Measurements from ENCODE around the gene SHISA9.

Gene SHISA9

GRCh38 chr16:12898551-12898950, 2.8 kb upstream of the SHISA9 start:
- Histone ChIP-seq H3K9me3 (ENCODE audit: control insufficient read depth in 2 of 2, low read length in 2 of 2) (no peaks in the 10 kb centered on the region), H3K27ac (ENCODE audit: low read depth in 2 of 2, low read length in 2 of 2) (no peak overlapping the region), H3K36me3 (ENCODE audit: control insufficient read depth in 2 of 2, insufficient read depth in 2 of 2, low read length in 2 of 2) (no peaks in the 10 kb centered on the region), H3K9ac (ENCODE audit: low read depth in 1 of 2, low read length in 2 of 2) (no peak overlapping the region), H3K4me1 (ENCODE audit: control insufficient read depth in 2 of 2, insufficient read depth in 2 of 2, low read length in 2 of 2) (no peaks in the 10 kb centered on the region), H3K27me3 (ENCODE audit: control insufficient read depth in 2 of 2, insufficient read depth in 2 of 2, low read length in 2 of 2) (peaks cover 11 to 12% of the 10 kb centered on the region in 2 donors), H3K4me3 (ENCODE audit: low read length in 2 of 2) (no peak overlapping the region)

GRCh38 chr16:12899529-12900143, 1.8 kb upstream of the SHISA9 start:
- Histone ChIP-seq H3K9me3 (ENCODE audit: control insufficient read depth in 2 of 2, low read length in 2 of 2) (no peaks in the 10 kb centered on the region), H3K36me3 (ENCODE audit: control insufficient read depth in 2 of 2, insufficient read depth in 2 of 2, low read length in 2 of 2) (no peaks in the 10 kb centered on the region), H3K27me3 (ENCODE audit: control insufficient read depth in 2 of 2, insufficient read depth in 2 of 2, low read length in 2 of 2) (peaks cover 11 to 14% of the 10 kb centered on the region in 2 donors)

GRCh38 chr16:12900156-12900555, 1.2 kb upstream of the SHISA9 start:
- peaks cover 11 to 18% of the 10 kb centered on the region in 2 donors for H3K27me3 ChIP-seq (ENCODE audit: control insufficient read depth in 2 of 2, insufficient read depth in 2 of 2, low read length in 2 of 2)
- no peak overlapping the region for H3K27ac ChIP-seq (ENCODE audit: low read depth in 2 of 2, low read length in 2 of 2)
- no peak overlapping the region for H3K4me3 ChIP-seq (ENCODE audit: low read length in 2 of 2)

More at GRCh38 chr16:12899529-12900143, 1.8 kb upstream of the SHISA9 start:
- Histone ChIP-seq H3K27ac (ENCODE audit: low read depth in 2 of 2, low read length in 2 of 2) (no peak overlapping the region), H3K4me1 (ENCODE audit: control insufficient read depth in 2 of 2, insufficient read depth in 2 of 2, low read length in 2 of 2) (no peaks in the 10 kb centered on the region), H3K9ac (ENCODE audit: low read depth in 1 of 2, low read length in 2 of 2) (no peak overlapping the region), H3K4me3 (ENCODE audit: low read length in 2 of 2) (no peak overlapping the region)

GRCh38 chr16:12900599-12901203, 697 bp upstream of the SHISA9 start:
- Histone ChIP-seq H3K27me3 (ENCODE audit: control insufficient read depth in 2 of 2, insufficient read depth in 2 of 2, low read length in 2 of 2) (peaks cover 11 to 19% of the 10 kb centered on the region in 2 donors), H3K9ac (ENCODE audit: low read depth in 1 of 2, low read length in 2 of 2) (no peak overlapping the region), H3K4me3 (ENCODE audit: low read length in 2 of 2) (no peak overlapping the region)

More at GRCh38 chr16:12900156-12900555, 1.2 kb upstream of the SHISA9 start:
- no peaks in the 10 kb centered on the region for H3K36me3 ChIP-seq (ENCODE audit: control insufficient read depth in 2 of 2, insufficient read depth in 2 of 2, low read length in 2 of 2)
- no peaks in the 10 kb centered on the region for H3K9me3 ChIP-seq (ENCODE audit: control insufficient read depth in 2 of 2, low read length in 2 of 2)
- H3K9ac ChIP-seq (ENCODE audit: low read depth in 1 of 2, low read length in 2 of 2), result no peak overlapping the region
- H3K4me1 ChIP-seq (ENCODE audit: control insufficient read depth in 2 of 2, insufficient read depth in 2 of 2, low read length in 2 of 2), result no peaks in the 10 kb centered on the region

GRCh38 chr16:12901204-12901596, 198 bp upstream of the SHISA9 start:
- no peak overlapping the region for H3K9ac ChIP-seq (ENCODE audit: low read depth in 1 of 2, low read length in 2 of 2)
- peaks cover 11 to 19% of the 10 kb centered on the region in 2 donors for H3K27me3 ChIP-seq (ENCODE audit: control insufficient read depth in 2 of 2, insufficient read depth in 2 of 2, low read length in 2 of 2)
- H3K36me3 ChIP-seq (ENCODE audit: control insufficient read depth in 2 of 2, insufficient read depth in 2 of 2, low read length in 2 of 2), result no peaks in the 10 kb centered on the region
- H3K27ac ChIP-seq (ENCODE audit: low read depth in 2 of 2, low read length in 2 of 2), result no peak overlapping the region
- H3K9me3 ChIP-seq (ENCODE audit: control insufficient read depth in 2 of 2, low read length in 2 of 2), result no peaks in the 10 kb centered on the region
- H3K4me3 ChIP-seq (ENCODE audit: low read length in 2 of 2), result no peak overlapping the region
- no peaks in the 10 kb centered on the region for H3K4me1 ChIP-seq (ENCODE audit: control insufficient read depth in 2 of 2, insufficient read depth in 2 of 2, low read length in 2 of 2)

More at GRCh38 chr16:12900599-12901203, 697 bp upstream of the SHISA9 start:
- no peaks in the 10 kb centered on the region for H3K4me1 ChIP-seq (ENCODE audit: control insufficient read depth in 2 of 2, insufficient read depth in 2 of 2, low read length in 2 of 2)
- no peaks in the 10 kb centered on the region for H3K9me3 ChIP-seq (ENCODE audit: control insufficient read depth in 2 of 2, low read length in 2 of 2)
- no peaks in the 10 kb centered on the region for H3K36me3 ChIP-seq (ENCODE audit: control insufficient read depth in 2 of 2, insufficient read depth in 2 of 2, low read length in 2 of 2)
- no peak overlapping the region for H3K27ac ChIP-seq (ENCODE audit: low read depth in 2 of 2, low read length in 2 of 2)

- H3K4me1 ChIP-seq (ENCODE audit: control insufficient read depth in 2 of 2, insufficient read depth in 2 of 2, low read length in 2 of 2), result no peaks in the 10 kb centered on the region
- peaks cover 11 to 19% of the 10 kb centered on the region in 2 donors for H3K27me3 ChIP-seq (ENCODE audit: control insufficient read depth in 2 of 2, insufficient read depth in 2 of 2, low read length in 2 of 2)
- no peaks in the 10 kb centered on the region for H3K36me3 ChIP-seq (ENCODE audit: control insufficient read depth in 2 of 2, insufficient read depth in 2 of 2, low read length in 2 of 2)
- no peak overlapping the region for H3K27ac ChIP-seq (ENCODE audit: low read depth in 2 of 2, low read length in 2 of 2)
- H3K9me3 ChIP-seq (ENCODE audit: control insufficient read depth in 2 of 2, low read length in 2 of 2), result no peaks in the 10 kb centered on the region
- no peak overlapping the region for H3K9ac ChIP-seq (ENCODE audit: low read depth in 1 of 2, low read length in 2 of 2)
- H3K4me3 ChIP-seq (ENCODE audit: low read length in 2 of 2), result peak overlapping the region; percentile 23 to 26
Observed at GRCh38 chr16:12902511-12903372, 1.3 kb downstream of the SHISA9 start.

GRCh38 chr16:12903407-12904328, 2.3 kb downstream of the SHISA9 start:
- Histone ChIP-seq H3K27me3 (ENCODE audit: control insufficient read depth in 2 of 2, insufficient read depth in 2 of 2, low read length in 2 of 2) (peaks cover 11 to 19% of the 10 kb centered on the region in 2 donors), H3K4me3 (ENCODE audit: low read length in 2 of 2) (no peak overlapping the region), H3K4me1 (ENCODE audit: control insufficient read depth in 2 of 2, insufficient read depth in 2 of 2, low read length in 2 of 2) (no peaks in the 10 kb centered on the region), H3K9ac (ENCODE audit: low read depth in 1 of 2, low read length in 2 of 2) (no peak overlapping the region), H3K9me3 (ENCODE audit: control insufficient read depth in 2 of 2, low read length in 2 of 2) (no peaks in the 10 kb centered on the region), H3K27ac (ENCODE audit: low read depth in 2 of 2, low read length in 2 of 2) (no peak overlapping the region), H3K36me3 (ENCODE audit: control insufficient read depth in 2 of 2, insufficient read depth in 2 of 2, low read length in 2 of 2) (no peaks in the 10 kb centered on the region)

GRCh38 chr16:12904329-12904671, 2.9 kb downstream of the SHISA9 start:
- no peaks in the 10 kb centered on the region for H3K4me1 ChIP-seq (ENCODE audit: control insufficient read depth in 2 of 2, insufficient read depth in 2 of 2, low read length in 2 of 2)
- no peak overlapping the region for H3K27ac ChIP-seq (ENCODE audit: low read depth in 2 of 2, low read length in 2 of 2)
- no peaks in the 10 kb centered on the region for H3K36me3 ChIP-seq (ENCODE audit: control insufficient read depth in 2 of 2, insufficient read depth in 2 of 2, low read length in 2 of 2)
- H3K4me3 ChIP-seq (ENCODE audit: low read length in 2 of 2), result no peak overlapping the region
- H3K9me3 ChIP-seq (ENCODE audit: control insufficient read depth in 2 of 2, low read length in 2 of 2), result no peaks in the 10 kb centered on the region
- H3K9ac ChIP-seq (ENCODE audit: low read depth in 1 of 2, low read length in 2 of 2), result no peak overlapping the region
- peaks cover 11 to 19% of the 10 kb centered on the region in 2 donors for H3K27me3 ChIP-seq (ENCODE audit: control insufficient read depth in 2 of 2, insufficient read depth in 2 of 2, low read length in 2 of 2)

GRCh38 chr16:12906271-12906670, 4.9 kb downstream of the SHISA9 start:
- H3K9ac ChIP-seq (ENCODE audit: low read depth in 1 of 2, low read length in 2 of 2), result no peak overlapping the region
- H3K9me3 ChIP-seq (ENCODE audit: control insufficient read depth in 2 of 2, low read length in 2 of 2), result no peaks in the 10 kb centered on the region
- H3K4me1 ChIP-seq (ENCODE audit: control insufficient read depth in 2 of 2, insufficient read depth in 2 of 2, low read length in 2 of 2), result no peaks in the 10 kb centered on the region
- H3K27me3 ChIP-seq (ENCODE audit: control insufficient read depth in 2 of 2, insufficient read depth in 2 of 2, low read length in 2 of 2), result peaks cover 9 to 13% of the 10 kb centered on the region in 2 donors
- no peak overlapping the region for H3K27ac ChIP-seq (ENCODE audit: low read depth in 2 of 2, low read length in 2 of 2)
- no peak overlapping the region for H3K4me3 ChIP-seq (ENCODE audit: low read length in 2 of 2)
- no peaks in the 10 kb centered on the region for H3K36me3 ChIP-seq (ENCODE audit: control insufficient read depth in 2 of 2, insufficient read depth in 2 of 2, low read length in 2 of 2)
